AG04450 (cell line): Measurements from ENCODE around the gene MTMR10. TPM values are rescaled to one million over a fixed set of nuclear protein-coding genes. Genes with fewer than 3 reads are reported as not detected.

Experiments
- CTCF ChIA-PET: fragments of 300-600, 350-600 bp; formaldehyde crosslinking; extraction: SDS; loops from one replicate; lab custom pipeline; 2022; ENCODE audit warnings: antibody characterized with exemption, inconsistent platforms; lab: Charles Lee
- POLR2A ChIA-PET: fragments of 350-600 bp; formaldehyde crosslinking; extraction: SDS; loops from one replicate; lab custom pipeline; 2021; ENCODE audit warnings: antibody characterized with exemption, inconsistent platforms; lab: Yijun Ruan, JAX
- DNase-seq: peaks from one replicate; pipeline ENCODE4 v3.0.0-alpha.2; 2011; ENCODE audit warnings: low read depth, low spot score
- H3K27ac ChIP-seq: one replicate; pipeline ENCODE4 v1.5.1; 2012; ENCODE audit warnings: low read depth, low read length, control low read depth
- H3K27me3 ChIP-seq: one replicate; pipeline ENCODE4 v1.6.0; 2012; ENCODE audit warnings: low read length; ENCODE audit not compliant: control insufficient read depth, insufficient read depth
- H3K4me3 ChIP-seq: 2 replicates; pipeline ENCODE4 v1.5.1; 2011; ENCODE audit warnings: mild to moderate bottlenecking, low read depth, low read length, control low read depth
- H3K9me3 ChIP-seq: 2 replicates; pipeline ENCODE4 v1.5.1; 2012; ENCODE audit warnings: low read length; ENCODE audit not compliant: control insufficient read depth, insufficient read depth
- CTCF ChIP-seq: IDR thresholded peaks from 2 replicates; pipeline ENCODE4 v1.5.1; 2011; ENCODE audit warnings: low read depth, low read length, control low read depth, inconsistent platforms
- polyA plus RNA-seq: library from polyadenylated mRNA; depleted of rRNA; stranded (reverse); fragments of >200 nt; gene quantifications from 2 replicates; pipeline ENCODE4 v1.2.3, GENCODE V29; 2011; rRNA removed
- small RNA-seq: library from RNA; depleted of rRNA; stranded (forward); fragments of <200 nt; gene quantifications from one replicate; pipeline ENCODE3, GENCODE V24; 2012; ENCODE audit warnings: low read depth; ENCODE audit not compliant: insufficient read length

Gene MTMR10
- polyA plus RNA-seq, 1 experiment: 17.7 TPM

GRCh38 chr15:30895461-30896210 is 95.8 kb downstream of the MTMR10 start:
- ChIA-PET CTCF (interaction anchor here (2.0 to 2.2 kb wide), 2 partner anchors 37 to 234 kb away, joined by 6 to 9 read pairs; no protein-coding TSS in a partner anchor), POLR2A (no interaction called here)
- no peak for DNase-seq
- Histone ChIP-seq H3K4me3 (no peak overlapping the region), H3K27me3 (peaks cover 2% of the 10 kb centered on the region), H3K27ac (no peak overlapping the region), H3K9me3 (no peaks in the 10 kb centered on the region; the same call in 1 of the 2 replicates)
- TF ChIP-seq CTCF: no peak

DNA sequence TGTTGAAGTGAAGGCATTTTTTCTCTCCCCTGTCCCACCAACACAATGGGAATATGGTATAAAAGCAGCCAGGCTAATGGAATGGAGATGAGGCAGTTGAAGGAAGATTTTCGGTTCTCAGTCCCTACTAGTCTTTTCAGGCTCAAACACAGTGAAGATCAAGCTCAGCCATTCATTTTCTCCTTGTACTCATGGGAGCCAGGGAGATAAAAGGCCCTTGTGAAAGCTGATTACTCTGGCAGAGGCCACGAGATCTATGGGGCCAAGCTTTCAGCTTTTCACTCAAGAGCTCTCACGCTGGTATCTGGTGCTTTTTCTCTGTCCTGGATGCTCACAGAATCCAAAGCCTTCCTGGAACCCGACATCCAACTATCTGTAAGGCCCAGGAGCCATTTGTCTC is 102.2 kb downstream of the MTMR10 start:
- Histone ChIP-seq H3K27me3 (no peaks in the 10 kb centered on the region), H3K9me3 (no peaks in the 10 kb centered on the region), H3K27ac (no peak overlapping the region), H3K4me3 (no peak overlapping the region)
- ChIA-PET POLR2A (no interaction called here), CTCF (no interaction called here)
- DNase-seq: no peak
- TF ChIP-seq CTCF: no peak

Small RNA genes lying within 50 kb of the gene (small RNA-seq; reads per million reads assigned to genes)
- not detected for gene RNU6-466P

Other genes with a start within 250 kb of the MTMR10 start
- 10.3 and 11.8 TPM in 2 replicates for gene FAN1, start 87.7 kb downstream of the MTMR10 start, polyA plus RNA-seq
- gene TRPM1, start 110.1 kb upstream of the MTMR10 start, polyA plus RNA-seq: not detected in 2 replicates